ENCODE results near the gene DIAPH2.

DIAPH2 gene

DNA sequence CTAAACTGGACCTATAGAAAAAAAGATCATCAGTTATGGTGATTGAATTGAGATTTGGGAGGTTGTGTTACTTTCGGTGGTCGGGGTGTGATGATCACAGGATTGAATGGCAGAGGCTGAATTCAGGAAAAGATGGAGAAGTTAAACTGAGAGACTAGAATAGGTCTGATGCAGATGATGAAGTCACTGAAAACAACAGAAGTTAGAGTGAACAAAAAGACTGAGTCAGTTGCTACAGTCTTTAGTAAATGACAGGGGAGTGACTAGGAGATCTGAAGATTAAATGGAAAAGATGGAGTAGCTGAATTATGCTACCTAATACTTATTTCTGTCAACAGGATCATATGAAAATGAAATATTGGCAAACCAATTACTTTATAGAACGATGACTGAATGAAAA, 362.2 kb downstream of the DIAPH2 start:
- FAIRE-seq (no peak), DNase-seq (ENCODE audit: insufficient read length, low spot score) (no peak)
- TF ChIP-seq PAX5 (IDR thresholded peaks at IDR 0.05; ENCODE audit: insufficient read depth, low read length, severe bottlenecking) (no peak), POU2F2 (IDR thresholded peaks at IDR 0.05; ENCODE audit: low read depth, low read length) (no peak), POLR2AphosphoS5 (IDR thresholded peaks at IDR 0.05; ENCODE audit: low read depth, low read length) (no peak), SPI1 (IDR thresholded peaks at IDR 0.05; ENCODE audit: low read depth, low read length) (no peak), POLR2A (IDR thresholded peaks at IDR 0.05; ENCODE audit: low read depth, low read length) (no peak), TAF1 (IDR thresholded peaks at IDR 0.05; ENCODE audit: low read depth, low read length) (no peak)

DNA sequence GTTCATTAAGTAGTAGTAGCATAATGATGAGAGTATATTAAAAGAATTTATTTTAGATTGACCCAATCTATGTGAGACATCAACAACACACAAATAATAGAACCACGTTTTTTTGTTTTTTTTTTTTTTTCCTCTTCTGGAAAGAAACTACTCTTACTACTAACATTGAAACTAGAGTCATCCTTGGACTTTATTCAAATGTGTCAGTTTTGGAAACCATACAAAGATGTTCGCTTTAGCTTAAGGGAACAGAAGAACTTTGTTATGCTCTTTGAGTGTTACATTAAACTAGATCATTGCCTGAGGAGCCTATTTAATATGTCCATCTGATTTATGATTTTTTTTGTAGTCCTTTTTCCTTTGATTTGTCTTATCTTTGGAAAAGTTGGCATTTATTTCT, 365.8 kb downstream of the DIAPH2 start:
- no peak for FAIRE-seq

GRCh38 chrX:97057349-97057909, 372.8 kb downstream of the DIAPH2 start:
- DNase-seq (ENCODE audit: insufficient read length, low spot score), result no peak
- no peak for FAIRE-seq
- no peak for TF ChIP-seq PAX5 (IDR thresholded peaks at IDR 0.05; ENCODE audit: insufficient read depth, low read length, severe bottlenecking)
- TF ChIP-seq POLR2AphosphoS5 (IDR thresholded peaks at IDR 0.05; ENCODE audit: low read depth, low read length), result no peak
- no peak for TF ChIP-seq TAF1 (IDR thresholded peaks at IDR 0.05; ENCODE audit: low read depth, low read length)
- no peak for TF ChIP-seq POLR2A (IDR thresholded peaks at IDR 0.05; ENCODE audit: low read depth, low read length)
- TF ChIP-seq SPI1 (IDR thresholded peaks at IDR 0.05; ENCODE audit: low read depth, low read length), result no peak
- TF ChIP-seq POU2F2 (IDR thresholded peaks at IDR 0.05; ENCODE audit: low read depth, low read length), result no peak

More for the DNA sequence above, 365.8 kb downstream of the DIAPH2 start:
- DNase-seq (ENCODE audit: insufficient read length, low spot score), result no peak
- TF ChIP-seq POLR2AphosphoS5 (IDR thresholded peaks at IDR 0.05; ENCODE audit: low read depth, low read length) (no peak), PAX5 (IDR thresholded peaks at IDR 0.05; ENCODE audit: insufficient read depth, low read length, severe bottlenecking) (no peak)

DNA sequence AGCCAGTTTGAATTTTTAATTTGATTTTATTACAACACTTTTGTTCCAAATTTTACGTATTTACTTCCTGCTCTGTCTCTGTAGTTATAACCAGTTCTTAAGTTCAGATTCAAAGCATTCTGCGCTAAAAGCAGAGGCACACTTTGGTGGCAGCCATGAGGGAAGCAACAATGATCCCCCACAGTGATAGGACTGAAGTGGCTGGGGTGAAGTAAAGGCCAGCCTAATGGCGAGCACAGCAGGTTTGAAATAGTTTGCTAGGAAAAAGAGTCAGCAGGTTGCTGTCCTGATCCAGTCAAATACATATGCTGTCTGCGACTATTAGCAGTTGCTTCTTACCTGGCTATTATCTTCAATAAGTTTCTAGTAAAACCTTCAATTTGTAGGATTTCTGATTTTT, 375.4 kb downstream of the DIAPH2 start:
- DNase-seq (ENCODE audit: insufficient read length, low spot score) (no peak), FAIRE-seq (no peak)
- no peak for TF ChIP-seq POU2F2 (IDR thresholded peaks at IDR 0.05; ENCODE audit: low read depth, low read length)
- no peak for TF ChIP-seq POLR2AphosphoS5 (IDR thresholded peaks at IDR 0.05; ENCODE audit: low read depth, low read length)
- TF ChIP-seq POLR2A (IDR thresholded peaks at IDR 0.05; ENCODE audit: low read depth, low read length), result no peak
- no peak for TF ChIP-seq SPI1 (IDR thresholded peaks at IDR 0.05; ENCODE audit: low read depth, low read length)
- TF ChIP-seq PAX5 (IDR thresholded peaks at IDR 0.05; ENCODE audit: insufficient read depth, low read length, severe bottlenecking), result no peak
- no peak for TF ChIP-seq TAF1 (IDR thresholded peaks at IDR 0.05; ENCODE audit: low read depth, low read length)

GRCh38 chrX:97065066-97065465, 380.4 kb downstream of the DIAPH2 start:
- TF ChIP-seq POU2F2 (IDR thresholded peaks at IDR 0.05; ENCODE audit: low read depth, low read length) (no peak), TAF1 (IDR thresholded peaks at IDR 0.05; ENCODE audit: low read depth, low read length) (no peak), POLR2A (IDR thresholded peaks at IDR 0.05; ENCODE audit: low read depth, low read length) (no peak), SPI1 (IDR thresholded peaks at IDR 0.05; ENCODE audit: low read depth, low read length) (no peak), POLR2AphosphoS5 (IDR thresholded peaks at IDR 0.05; ENCODE audit: low read depth, low read length) (no peak), PAX5 (IDR thresholded peaks at IDR 0.05; ENCODE audit: insufficient read depth, low read length, severe bottlenecking) (no peak)
- FAIRE-seq (no peak), DNase-seq (ENCODE audit: insufficient read length, low spot score) (no peak)

DNA sequence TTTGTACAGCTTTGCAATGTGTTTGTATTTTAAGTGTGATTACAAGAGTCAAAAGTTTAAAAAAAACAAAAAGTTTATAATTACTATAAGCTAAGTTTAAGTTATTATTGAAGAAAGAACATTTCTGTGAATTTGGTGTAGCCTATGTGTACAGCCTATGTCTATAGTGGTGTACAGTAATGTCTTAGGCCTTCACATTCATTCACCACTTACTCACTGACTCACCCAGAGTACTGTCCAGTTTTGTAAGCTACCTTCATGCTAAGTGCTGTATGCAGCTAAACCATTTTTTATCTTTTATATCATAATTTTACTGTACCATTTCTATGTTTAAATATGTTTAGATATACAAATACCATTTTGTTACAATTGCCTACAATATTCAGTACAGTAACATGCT, 381.3 kb downstream of the DIAPH2 start:
- FAIRE-seq (no peak), DNase-seq (ENCODE audit: insufficient read length, low spot score) (no peak)
- TF ChIP-seq POLR2A (IDR thresholded peaks at IDR 0.05; ENCODE audit: low read depth, low read length) (no peak), POU2F2 (IDR thresholded peaks at IDR 0.05; ENCODE audit: low read depth, low read length) (no peak), SPI1 (IDR thresholded peaks at IDR 0.05; ENCODE audit: low read depth, low read length) (no peak), POLR2AphosphoS5 (IDR thresholded peaks at IDR 0.05; ENCODE audit: low read depth, low read length) (no peak), PAX5 (IDR thresholded peaks at IDR 0.05; ENCODE audit: insufficient read depth, low read length, severe bottlenecking) (no peak), TAF1 (IDR thresholded peaks at IDR 0.05; ENCODE audit: low read depth, low read length) (no peak)

DNA sequence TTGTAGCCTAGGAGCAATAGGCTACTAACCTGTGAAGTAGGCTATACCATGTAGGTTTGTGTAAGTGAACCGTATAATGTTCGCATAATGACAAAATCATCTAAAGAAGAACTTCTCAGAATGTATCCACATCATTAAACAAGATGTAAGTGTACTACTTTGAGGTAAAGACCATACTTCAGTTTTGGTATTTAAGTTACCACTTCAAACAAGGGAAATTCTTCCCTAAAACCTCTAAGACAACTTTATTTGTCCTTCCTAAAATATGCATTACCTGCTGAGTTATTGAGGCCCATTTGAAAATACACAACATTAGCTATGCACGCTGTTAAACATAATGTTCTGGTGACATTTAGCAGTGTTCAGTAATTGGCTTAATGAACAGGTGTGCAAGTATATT, 381.7 kb downstream of the DIAPH2 start:
- no peak for DNase-seq (ENCODE audit: insufficient read length, low spot score)
- no peak for TF ChIP-seq SPI1 (IDR thresholded peaks at IDR 0.05; ENCODE audit: low read depth, low read length)
- TF ChIP-seq POLR2AphosphoS5 (IDR thresholded peaks at IDR 0.05; ENCODE audit: low read depth, low read length), result no peak
- no peak for TF ChIP-seq POU2F2 (IDR thresholded peaks at IDR 0.05; ENCODE audit: low read depth, low read length)
- no peak for TF ChIP-seq POLR2A (IDR thresholded peaks at IDR 0.05; ENCODE audit: low read depth, low read length)
- no peak for TF ChIP-seq PAX5 (IDR thresholded peaks at IDR 0.05; ENCODE audit: insufficient read depth, low read length, severe bottlenecking)
- no peak for TF ChIP-seq TAF1 (IDR thresholded peaks at IDR 0.05; ENCODE audit: low read depth, low read length)
- peak; percentile 40 for FAIRE-seq

DNA sequence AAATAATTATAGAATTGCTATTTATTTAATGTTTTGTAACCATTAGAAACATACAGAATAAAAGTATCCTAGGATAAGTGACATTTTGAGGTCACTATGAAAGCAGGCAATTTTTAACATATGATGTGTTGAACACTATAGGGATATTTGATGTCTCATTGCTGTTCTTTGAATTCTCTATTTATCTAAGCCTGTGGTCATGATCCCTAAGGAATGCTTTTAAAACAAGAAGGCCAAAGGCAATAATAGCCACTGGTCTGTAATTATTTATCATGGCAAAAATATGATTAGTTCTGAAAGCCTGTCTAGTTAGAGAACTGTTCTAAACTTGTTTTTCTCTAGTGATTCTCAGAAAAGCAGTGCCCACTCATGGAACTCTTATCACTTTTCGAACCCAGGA, 385.7 kb downstream of the DIAPH2 start:
- DNase-seq (ENCODE audit: insufficient read length, low spot score) (no peak), FAIRE-seq (no peak)
- TF ChIP-seq SPI1 (IDR thresholded peaks at IDR 0.05; ENCODE audit: low read depth, low read length) (no peak), POLR2AphosphoS5 (IDR thresholded peaks at IDR 0.05; ENCODE audit: low read depth, low read length) (no peak), POLR2A (IDR thresholded peaks at IDR 0.05; ENCODE audit: low read depth, low read length) (no peak), PAX5 (IDR thresholded peaks at IDR 0.05; ENCODE audit: insufficient read depth, low read length, severe bottlenecking) (no peak)

DNA sequence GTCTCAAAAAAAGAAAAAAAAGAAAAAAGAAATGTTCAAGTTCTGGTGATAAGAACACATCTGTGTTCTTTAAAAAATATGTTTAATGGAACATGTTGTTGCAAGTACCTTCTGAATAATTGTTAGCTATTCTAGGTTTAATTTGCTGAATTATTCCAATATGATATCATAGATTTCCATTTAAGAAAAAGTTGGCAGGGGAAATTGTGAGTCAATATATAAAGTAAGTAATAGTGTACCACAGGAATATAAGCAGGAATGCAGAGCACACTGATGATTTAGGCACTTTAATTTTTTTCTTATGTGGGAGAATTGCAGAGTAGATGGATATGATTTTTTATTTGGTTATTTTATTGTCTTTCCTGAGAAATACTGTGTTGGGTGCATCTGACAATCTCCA, 389.8 kb downstream of the DIAPH2 start:
- no peak for FAIRE-seq
- DNase-seq (ENCODE audit: insufficient read length, low spot score), result no peak

GRCh38 chrX:97089116-97089515, 404.5 kb downstream of the DIAPH2 start:
- FAIRE-seq, result no peak
- TF ChIP-seq POLR2AphosphoS5 (IDR thresholded peaks at IDR 0.05; ENCODE audit: low read depth, low read length), result no peak
- no peak for TF ChIP-seq POU2F2 (IDR thresholded peaks at IDR 0.05; ENCODE audit: low read depth, low read length)
- no peak for TF ChIP-seq PAX5 (IDR thresholded peaks at IDR 0.05; ENCODE audit: insufficient read depth, low read length, severe bottlenecking)
- no peak for TF ChIP-seq SPI1 (IDR thresholded peaks at IDR 0.05; ENCODE audit: low read depth, low read length)
- no peak for TF ChIP-seq POLR2A (IDR thresholded peaks at IDR 0.05; ENCODE audit: low read depth, low read length)
- TF ChIP-seq TAF1 (IDR thresholded peaks at IDR 0.05; ENCODE audit: low read depth, low read length), result no peak
- DNase-seq (ENCODE audit: insufficient read length, low spot score), result no peak

More for the DNA sequence above, 389.8 kb downstream of the DIAPH2 start:
- no peak for TF ChIP-seq SPI1 (IDR thresholded peaks at IDR 0.05; ENCODE audit: low read depth, low read length)
- TF ChIP-seq POU2F2 (IDR thresholded peaks at IDR 0.05; ENCODE audit: low read depth, low read length), result no peak
- no peak for TF ChIP-seq POLR2A (IDR thresholded peaks at IDR 0.05; ENCODE audit: low read depth, low read length)
- TF ChIP-seq POLR2AphosphoS5 (IDR thresholded peaks at IDR 0.05; ENCODE audit: low read depth, low read length), result no peak
- no peak for TF ChIP-seq TAF1 (IDR thresholded peaks at IDR 0.05; ENCODE audit: low read depth, low read length)
- TF ChIP-seq PAX5 (IDR thresholded peaks at IDR 0.05; ENCODE audit: insufficient read depth, low read length, severe bottlenecking), result no peak

All from GM12891 (cell line).